ENCODE results near the gene MAPKAP1.

MAPKAP1 gene

GRCh38 chr9:125633116-125633745 lies 73.8 kb downstream of the MAPKAP1 start:
- TF ChIP-seq CTCF (IDR thresholded peaks at IDR 0.05), result no peak
- H3K36me3 ChIP-seq (ENCODE audit: control insufficient read depth, insufficient read depth, low read length), result no peaks in the 10 kb centered on the region
- no peak overlapping the region for H3K9ac ChIP-seq
- no peaks in the 10 kb centered on the region for H3K79me2 ChIP-seq
- no peak overlapping the region for H3K27ac ChIP-seq
- no peak overlapping the region for H3K4me3 ChIP-seq (ENCODE audit: low read depth, low read length)
- H3K4me1 ChIP-seq, result no peaks in the 10 kb centered on the region
- no peak overlapping the region for H3K4me2 ChIP-seq (ENCODE audit: low read length)
- no peak overlapping the region for H2AFZ ChIP-seq
- H3K9me3 ChIP-seq (ENCODE audit: control insufficient read depth, low read length), result no peaks in the 10 kb centered on the region
- H3K27me3 ChIP-seq (ENCODE audit: control insufficient read depth, insufficient read depth, low read length), result no peaks in the 10 kb centered on the region

- H3K4me1 ChIP-seq, result no peaks in the 10 kb centered on the region
- no peaks in the 10 kb centered on the region for H3K27me3 ChIP-seq (ENCODE audit: control insufficient read depth, insufficient read depth, low read length)
- no peak overlapping the region for H2AFZ ChIP-seq
- H3K79me2 ChIP-seq, result no peaks in the 10 kb centered on the region
- H3K9me3 ChIP-seq (ENCODE audit: control insufficient read depth, low read length), result no peaks in the 10 kb centered on the region
- no peaks in the 10 kb centered on the region for H3K36me3 ChIP-seq (ENCODE audit: control insufficient read depth, insufficient read depth, low read length)
- H3K4me2 ChIP-seq (ENCODE audit: low read length), result no peak overlapping the region
- H3K27ac ChIP-seq, result no peak overlapping the region
- no peak for TF ChIP-seq CTCF (IDR thresholded peaks at IDR 0.05)
- no peak overlapping the region for H3K9ac ChIP-seq
- no peak overlapping the region for H3K4me3 ChIP-seq (ENCODE audit: low read depth, low read length)
Observed at GRCh38 chr9:125632321-125633115, 74.5 kb downstream of the MAPKAP1 start.

- Histone ChIP-seq H3K4me2 (ENCODE audit: low read length) (no peak overlapping the region), H3K9ac (no peak overlapping the region), H3K4me3 (ENCODE audit: low read depth, low read length) (no peak overlapping the region), H3K9me3 (ENCODE audit: control insufficient read depth, low read length) (no peaks in the 10 kb centered on the region), H3K36me3 (ENCODE audit: control insufficient read depth, insufficient read depth, low read length) (no peaks in the 10 kb centered on the region), H3K4me1 (no peaks in the 10 kb centered on the region), H3K27me3 (ENCODE audit: control insufficient read depth, insufficient read depth, low read length) (no peaks in the 10 kb centered on the region), H3K79me2 (no peaks in the 10 kb centered on the region), H3K27ac (no peak overlapping the region), H2AFZ (no peak overlapping the region)
- TF ChIP-seq CTCF (IDR thresholded peaks at IDR 0.05), result peak; percentile 46
Observed at GRCh38 chr9:125631391-125632085, 75.5 kb downstream of the MAPKAP1 start.

GRCh38 chr9:125630436-125630835 lies 76.6 kb downstream of the MAPKAP1 start:
- H2AFZ ChIP-seq, result no peak overlapping the region
- H3K27ac ChIP-seq, result no peak overlapping the region
- no peaks in the 10 kb centered on the region for H3K79me2 ChIP-seq
- peaks cover 6% of the 10 kb centered on the region for H3K4me1 ChIP-seq
- no peaks in the 10 kb centered on the region for H3K27me3 ChIP-seq (ENCODE audit: control insufficient read depth, insufficient read depth, low read length)
- H3K4me3 ChIP-seq (ENCODE audit: low read depth, low read length), result no peak overlapping the region
- TF ChIP-seq CTCF (IDR thresholded peaks at IDR 0.05), result no peak
- H3K36me3 ChIP-seq (ENCODE audit: control insufficient read depth, insufficient read depth, low read length), result no peaks in the 10 kb centered on the region
- no peak overlapping the region for H3K9ac ChIP-seq
- H3K9me3 ChIP-seq (ENCODE audit: control insufficient read depth, low read length), result no peaks in the 10 kb centered on the region
- no peak overlapping the region for H3K4me2 ChIP-seq (ENCODE audit: low read length)

Data from parathyroid adenoma (tissue), 2 donors.